LHCN-M2 (cell line): Measurements from ENCODE around the gene SKAP1. TPM values are rescaled to one million over a fixed set of nuclear protein-coding genes. Genes with fewer than 3 reads are reported as not detected.
A peak's percentile ranks its signal among the peaks of the same experiment; 100 is the strongest.

ENCODE experiments used
- DNase-seq: peaks from one replicate; pipeline ENCODE4 v3.0.0-alpha.2; 2012; ENCODE audit warnings: low read depth
- total RNA-seq: library from RNA; depleted of rRNA; stranded (reverse); fragments of >200 nt; gene quantifications from 2 replicates; pipeline ENCODE4 v1.2.3, GENCODE V29; 2014; rRNA removed

The SKAP1 gene
- total RNA-seq, 1 experiment from 2014 or later, result 0.17 TPM

DNA sequence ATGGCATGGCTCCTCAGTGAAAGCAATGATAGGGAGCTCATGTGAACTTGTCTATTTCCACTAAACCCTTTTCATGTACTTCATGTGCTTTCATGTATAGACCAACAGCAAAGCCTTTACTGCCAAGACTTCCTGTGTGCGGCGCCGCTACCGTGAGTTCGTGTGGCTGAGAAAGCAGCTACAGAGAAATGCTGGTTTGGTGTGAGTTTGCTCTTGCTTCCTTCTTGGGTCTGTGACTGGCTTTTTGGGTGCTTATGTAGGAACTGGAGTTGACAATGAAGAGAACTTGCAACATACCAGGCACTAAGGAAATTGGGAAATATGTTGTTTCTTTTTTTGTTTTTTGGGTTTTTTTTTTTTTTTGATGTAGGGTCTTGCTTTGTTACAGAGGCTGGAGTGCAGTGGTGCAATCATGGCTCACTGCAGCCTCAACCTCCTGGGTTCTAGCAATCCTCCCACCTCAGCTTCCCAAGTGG, 316.8 kb downstream of the SKAP1 start:
- DNase-seq, result no peak

DNA sequence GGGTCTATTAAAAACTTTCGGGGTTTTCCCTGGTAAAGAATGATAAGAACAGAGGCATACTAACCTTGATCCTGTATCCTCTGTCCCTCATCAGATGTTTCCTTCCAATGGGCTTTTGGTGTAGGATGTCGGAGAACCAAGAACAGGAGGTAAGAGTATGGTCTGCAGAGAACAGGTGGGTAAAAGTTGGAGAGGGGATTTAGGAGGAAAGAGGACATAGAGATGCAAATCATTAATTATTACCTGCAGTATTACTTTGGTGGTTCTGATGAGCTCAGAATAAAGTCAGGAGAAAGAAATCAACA, 318.1 kb downstream of the SKAP1 start:
- DNase-seq, result no peak

DNA sequence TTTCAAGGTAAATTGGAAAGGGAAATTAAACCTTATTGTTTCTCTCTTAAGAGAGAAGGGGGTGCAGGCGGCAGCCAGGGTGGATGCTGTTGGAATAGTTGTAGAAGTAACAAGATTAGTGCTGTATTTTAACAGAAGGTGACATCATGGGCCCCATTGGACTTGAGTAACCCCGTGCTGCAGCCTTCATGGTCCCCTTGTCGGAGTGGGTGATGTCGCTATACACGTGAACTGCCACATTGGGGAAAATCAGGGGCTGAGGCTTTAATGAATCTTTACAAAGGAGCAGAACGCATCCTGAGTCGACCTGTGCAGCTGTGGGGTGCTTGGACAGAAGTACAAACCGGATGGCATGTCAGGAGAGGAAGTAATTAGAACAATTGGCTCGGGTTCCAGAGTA, 319.3 kb downstream of the SKAP1 start:
- no peak for DNase-seq

- peak; percentile 82 for DNase-seq
These were observed 322.6 kb downstream of the SKAP1 start, which contains the start of gene SNX11 for GRCh38 chr17:48107137-48108055. SNX11 (plus strand) TSS chr17:48107766; CDS start chr17:48112044, 4,278 bp downstream.

GRCh38 chr17:48106802-48107136, 323.2 kb downstream of the SKAP1 start:
- no peak for DNase-seq

- no peak for DNase-seq
These were observed 325.6 kb downstream of the SKAP1 start for GRCh38 chr17:48104440-48104839.

GRCh38 chr17:48102798-48103715, 327.0 kb downstream of the SKAP1 start:
- no peak for DNase-seq

DNA sequence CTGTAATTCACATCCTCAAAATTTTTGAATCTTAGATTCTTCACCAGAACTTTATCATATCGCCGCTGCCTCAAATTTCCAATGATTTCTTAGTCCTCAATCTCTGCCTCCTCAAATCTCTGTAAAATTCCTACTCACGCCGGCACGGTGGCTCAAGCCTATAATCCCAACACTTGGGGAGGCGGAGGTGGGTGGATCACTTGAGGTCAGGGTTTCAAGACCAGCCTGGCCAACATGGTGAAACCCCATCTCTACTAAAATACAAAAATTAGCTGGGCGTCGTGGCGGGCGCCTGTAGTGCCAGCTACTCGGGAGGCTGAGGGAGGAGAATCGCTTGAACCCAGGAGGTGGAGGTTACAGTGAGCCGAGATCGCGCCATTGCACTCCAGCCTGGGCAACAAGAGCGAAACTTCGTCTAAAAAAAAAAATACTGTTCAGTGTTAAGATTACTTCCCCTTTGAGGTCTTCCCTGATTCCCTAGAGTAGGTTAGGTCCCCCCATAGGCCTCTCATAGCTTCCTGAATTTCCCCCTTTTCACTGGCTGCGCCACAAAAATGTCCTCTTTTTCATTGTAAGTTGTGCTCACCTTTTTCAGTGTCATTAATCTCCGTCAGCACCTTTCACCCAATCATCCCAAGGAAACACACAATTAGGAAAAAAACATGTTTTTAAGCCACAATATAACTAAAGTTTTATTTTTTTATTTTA, 327.8 kb downstream of the SKAP1 start:
- DNase-seq, result no peak

DNA sequence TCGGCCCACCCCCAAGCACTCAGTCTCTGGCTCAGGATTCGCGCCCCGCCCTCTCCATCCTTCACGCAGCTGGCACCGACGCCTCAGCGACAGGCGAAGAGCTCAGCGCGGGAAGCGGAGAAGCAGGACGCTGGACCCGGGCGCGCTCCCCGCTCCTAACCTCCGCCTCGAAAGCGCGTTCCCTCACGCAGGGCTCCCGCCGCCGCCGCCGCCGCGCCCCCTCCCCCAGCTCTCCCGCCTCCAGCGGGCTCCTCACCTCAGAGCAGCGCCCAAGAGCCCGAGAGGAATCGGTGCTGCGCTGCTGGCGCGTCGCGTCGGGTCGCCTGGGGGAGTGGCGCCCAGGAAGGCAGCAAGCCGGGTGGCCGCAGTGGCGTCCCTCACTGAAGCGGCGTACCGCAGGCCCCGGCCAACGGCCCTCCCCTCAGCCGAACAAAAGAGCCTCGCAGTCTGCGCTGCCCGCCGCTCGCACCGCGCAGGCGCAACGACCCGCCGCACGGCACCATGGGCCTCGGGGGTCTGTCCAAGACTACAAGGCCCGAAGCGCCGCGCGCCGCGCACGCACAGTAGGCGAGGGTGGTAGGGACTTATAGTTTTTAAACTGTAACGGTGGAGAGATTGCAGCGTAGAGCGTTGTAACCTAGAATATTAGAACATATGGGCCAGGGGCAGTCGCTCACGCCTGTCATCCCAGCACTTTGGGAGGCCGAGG, 328.8 kb downstream of the SKAP1 start, which contains the start of gene CBX1:
TSS of gene CBX1 (minus strand) at position 467 of the 709 bp plus-strand sequence. CDS start 24,474 bp downstream, outside the sequence.
- peak; percentile 95 for DNase-seq

DNA sequence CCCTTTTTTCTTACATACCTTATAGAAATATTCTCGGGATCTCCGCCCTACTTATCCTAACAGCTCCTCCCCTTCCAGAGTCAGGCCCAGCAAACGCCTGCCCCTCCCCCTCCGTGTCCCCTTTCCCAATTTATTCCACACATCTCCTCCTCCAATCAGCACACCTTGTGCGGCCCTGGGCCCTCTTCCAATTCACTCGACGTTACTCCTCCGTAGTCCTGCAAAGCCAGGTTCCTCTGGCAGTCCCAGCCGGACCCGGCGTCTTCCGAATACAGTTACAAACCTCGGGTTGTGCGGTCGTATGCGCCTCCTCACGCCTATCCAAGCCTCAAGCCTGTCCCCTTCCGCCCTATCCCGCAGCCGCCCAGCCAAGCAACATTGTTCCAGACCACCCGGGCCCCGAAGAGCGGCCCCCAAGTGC, 329.4 kb downstream of the SKAP1 start:
- DNase-seq, result peak; percentile 44

DNA sequence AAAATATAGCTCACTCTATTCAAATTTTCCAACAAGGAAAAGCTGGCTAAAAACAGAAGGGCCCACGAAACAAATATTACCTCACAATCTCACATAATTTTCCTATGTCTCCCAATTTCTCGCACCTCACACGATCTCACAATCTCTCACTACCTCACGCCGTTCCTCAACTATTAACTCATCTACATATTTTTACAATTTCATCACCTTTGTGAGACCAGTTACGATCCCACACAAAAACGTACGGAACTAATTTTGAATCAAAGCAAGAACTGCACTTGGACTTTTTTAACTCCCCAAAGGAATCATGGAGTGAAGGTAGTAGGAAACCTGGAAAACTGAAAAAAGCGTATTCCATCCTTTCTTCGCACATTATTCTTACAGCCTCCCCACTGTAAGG, 329.9 kb downstream of the SKAP1 start:
- DNase-seq, result no peak

GRCh38 chr17:48095611-48096010, 334.4 kb downstream of the SKAP1 start:
- DNase-seq, result no peak

- DNase-seq, result no peak
These were observed 336.5 kb downstream of the SKAP1 start for GRCh38 chr17:48093341-48094045.

- no peak for DNase-seq
These were observed 345.1 kb downstream of the SKAP1 start for GRCh38 chr17:48084932-48085331.

Other genes starting within 250 kb of the SKAP1 start
- gene HOXB1, start 100.8 kb upstream of the SKAP1 start, total RNA-seq, result not detected in 2 replicates
- 59.3 and 65.3 TPM in 2 replicates for gene HOXB2, start 114.9 kb upstream of the SKAP1 start, total RNA-seq
- gene HOXB4, start 148.1 kb upstream of the SKAP1 start, total RNA-seq, result 5.2 and 5.5 TPM in 2 replicates
- gene HOXB3, start 160.0 kb upstream of the SKAP1 start, total RNA-seq, result 9.0 and 12.1 TPM in 2 replicates
- 0.90 and 1.8 TPM in 2 replicates for gene HOXB5, start 163.6 kb upstream of the SKAP1 start, total RNA-seq
- 21.5 and 24.9 TPM in 2 replicates for gene HOXB6, start 174.8 kb upstream of the SKAP1 start, total RNA-seq
- gene HOXB7, start 180.8 kb upstream of the SKAP1 start, total RNA-seq, result 26.9 and 37.3 TPM in 2 replicates
- gene HOXB8, start 185.1 kb upstream of the SKAP1 start, total RNA-seq, result 22.9 and 23.5 TPM in 2 replicates
- 3.6 and 5.1 TPM in 2 replicates for gene HOXB9, start 196.1 kb upstream of the SKAP1 start, total RNA-seq